Measurements from ENCODE around the gene PIBF1.

- TF ChIP-seq CTCF (IDR thresholded peaks at IDR 0.05) (no peak), ZFX (IDR thresholded peaks at IDR 0.05; ENCODE audit: borderline replicate concordance) (no peak)
Observed at GRCh38 chr13:72820156-72820897, 38.4 kb downstream of the PIBF1 start.
